Adipocyte (in vitro differentiated cells): ENCODE measurements around the gene LRRC58.
"Not testable (repeated sequence)": the region's sequence is repeated elsewhere in the genome, so short reads cannot be mapped to it uniquely, and the experiment has no call there.

Source experiments
- DNase-seq: peaks from one replicate; pipeline ENCODE4 v3.0.0-alpha.2; 2015; ENCODE audit warnings: low read depth
- H3K27me3 ChIP-seq: replicated peaks from 2 replicates; pipeline ENCODE4 v1.7.0; 2013; ENCODE audit warnings: mild to moderate bottlenecking, low read length, moderate library complexity; ENCODE audit not compliant: control insufficient read depth, insufficient read depth
- H3K36me3 ChIP-seq: 2 replicates; pipeline ENCODE4 v1.7.0; 2013; ENCODE audit warnings: low read length, mild to moderate bottlenecking, moderate library complexity; ENCODE audit not compliant: control insufficient read depth, insufficient read depth, severe bottlenecking
- H3K4me1 ChIP-seq: 2 replicates; pipeline ENCODE4 v1.7.0; 2013; ENCODE audit warnings: mild to moderate bottlenecking, low read length, moderate library complexity; ENCODE audit not compliant: control insufficient read depth, insufficient read depth
- H3K4me3 ChIP-seq: 2 replicates; pipeline ENCODE4 v1.7.0; 2013; ENCODE audit warnings: mild to moderate bottlenecking, low read length, moderate library complexity
- H3K9ac ChIP-seq: 2 replicates; pipeline ENCODE4 v1.7.0; 2013; ENCODE audit warnings: mild to moderate bottlenecking, low read length, moderate library complexity
- H3K9me3 ChIP-seq: 2 replicates; pipeline ENCODE4 v1.7.0; 2013; ENCODE audit warnings: mild to moderate bottlenecking, low read length, moderate library complexity; ENCODE audit not compliant: control insufficient read depth

Gene LRRC58

GRCh38 chr3:120300971-120301370, 48.2 kb downstream of the LRRC58 start:
- no peak for DNase-seq
- Histone ChIP-seq H3K36me3 (no peaks in the 10 kb centered on the region), H3K9me3 (no peaks in the 10 kb centered on the region), H3K9ac (no peak overlapping the region), H3K4me1 (peaks cover 39% of the 10 kb centered on the region), H3K27me3 (no peaks in the 10 kb centered on the region), H3K4me3 (no peak overlapping the region)

- H3K4me3 ChIP-seq = no peak overlapping the region
- H3K9me3 ChIP-seq = no peaks in the 10 kb centered on the region
- DNase-seq = no peak
- no peaks in the 10 kb centered on the region for H3K27me3 ChIP-seq
- peaks cover 39% of the 10 kb centered on the region for H3K4me1 ChIP-seq
- no peak overlapping the region for H3K9ac ChIP-seq
- no peaks in the 10 kb centered on the region for H3K36me3 ChIP-seq
These were observed 49.8 kb downstream of the LRRC58 start for GRCh38 chr3:120299403-120299802.

- no peak for DNase-seq
These were observed 50.2 kb downstream of the LRRC58 start for GRCh38 chr3:120298996-120299395.

GRCh38 chr3:120291552-120291951, 57.6 kb downstream of the LRRC58 start:
- not testable (repeated sequence) for H3K9ac ChIP-seq, H3K9me3 ChIP-seq, H3K4me3 ChIP-seq, H3K36me3 ChIP-seq, H3K4me1 ChIP-seq, H3K27me3 ChIP-seq
- DNase-seq = peak; percentile 25

More at GRCh38 chr3:120298996-120299395, 50.2 kb downstream of the LRRC58 start:
- Histone ChIP-seq H3K4me3 (no peak overlapping the region), H3K36me3 (no peaks in the 10 kb centered on the region), H3K9me3 (no peaks in the 10 kb centered on the region), H3K4me1 (peaks cover 39% of the 10 kb centered on the region), H3K27me3 (no peaks in the 10 kb centered on the region), H3K9ac (no peak overlapping the region)

GRCh38 chr3:120289636-120290035, 59.5 kb downstream of the LRRC58 start:
- H3K9ac ChIP-seq = no peak overlapping the region

GRCh38 chr3:120286465-120286864, 62.7 kb downstream of the LRRC58 start:
- DNase-seq = no peak
- Histone ChIP-seq H3K4me1 (no peaks in the 10 kb centered on the region), H3K9ac (no peak overlapping the region), H3K4me3 (no peak overlapping the region), H3K9me3 (no peaks in the 10 kb centered on the region), H3K27me3 (no peaks in the 10 kb centered on the region), H3K36me3 (no peaks in the 10 kb centered on the region)

More at GRCh38 chr3:120289636-120290035, 59.5 kb downstream of the LRRC58 start:
- no peak for DNase-seq
- Histone ChIP-seq H3K4me1 (no peaks in the 10 kb centered on the region), H3K4me3 (no peak overlapping the region), H3K36me3 (no peaks in the 10 kb centered on the region), H3K27me3 (no peaks in the 10 kb centered on the region), H3K9me3 (peaks cover 5% of the 10 kb centered on the region)

GRCh38 chr3:120285508-120285841, 63.7 kb downstream of the LRRC58 start:
- Histone ChIP-seq H3K4me1 (no peaks in the 10 kb centered on the region), H3K4me3 (peak overlapping the region; percentile 80), H3K36me3 (no peaks in the 10 kb centered on the region), H3K9ac (peak overlapping the region; percentile 65), H3K27me3 (no peaks in the 10 kb centered on the region), H3K9me3 (no peaks in the 10 kb centered on the region)
- no peak for DNase-seq

- H3K9me3 ChIP-seq = no peaks in the 10 kb centered on the region
- peak within 1 kb of the TSS; percentile 65 for H3K9ac ChIP-seq
- no peaks in the 10 kb centered on the region for H3K36me3 ChIP-seq
- DNase-seq = peak; percentile 52
- H3K4me3 ChIP-seq = peak within 1 kb of the TSS; percentile 80
- no peaks in the 10 kb centered on the region for H3K27me3 ChIP-seq
- no peaks in the 10 kb centered on the region for H3K4me1 ChIP-seq
These were observed 64.2 kb downstream of the LRRC58 start, which contains the start of gene GPR156 for GRCh38 chr3:120284747-120285507. Gene GPR156 (minus strand): TSS chr3:120285222. CDS start chr3:120244098, 41,124 bp downstream.

GRCh38 chr3:120281261-120281660, 67.9 kb downstream of the LRRC58 start:
- no peak for DNase-seq

GRCh38 chr3:120280566-120280965, 68.6 kb downstream of the LRRC58 start:
- Histone ChIP-seq H3K4me3 (no peak overlapping the region), H3K27me3 (no peaks in the 10 kb centered on the region), H3K9ac (no peak overlapping the region), H3K9me3 (no peaks in the 10 kb centered on the region), H3K36me3 (no peaks in the 10 kb centered on the region), H3K4me1 (no peaks in the 10 kb centered on the region)
- no peak for DNase-seq

More at GRCh38 chr3:120281261-120281660, 67.9 kb downstream of the LRRC58 start:
- Histone ChIP-seq H3K4me3 (no peak overlapping the region), H3K27me3 (no peaks in the 10 kb centered on the region), H3K4me1 (no peaks in the 10 kb centered on the region), H3K9me3 (no peaks in the 10 kb centered on the region), H3K9ac (no peak overlapping the region), H3K36me3 (no peaks in the 10 kb centered on the region)

GRCh38 chr3:120280026-120280425, 69.1 kb downstream of the LRRC58 start:
- Histone ChIP-seq H3K27me3 (no peaks in the 10 kb centered on the region), H3K9me3 (no peaks in the 10 kb centered on the region), H3K4me3 (no peak overlapping the region), H3K9ac (no peak overlapping the region), H3K36me3 (no peaks in the 10 kb centered on the region), H3K4me1 (peaks cover under 1% of the 10 kb centered on the region)
- DNase-seq = no peak

GRCh38 chr3:120276767-120277166, 72.4 kb downstream of the LRRC58 start:
- Histone ChIP-seq H3K36me3 (no peaks in the 10 kb centered on the region), H3K9me3 (no peaks in the 10 kb centered on the region), H3K27me3 (no peaks in the 10 kb centered on the region), H3K4me1 (peaks cover 8% of the 10 kb centered on the region), H3K4me3 (no peak overlapping the region), H3K9ac (no peak overlapping the region)
- DNase-seq = no peak
